GM21390 (cell line): ENCODE data around the gene PROB1.
"Not testable (repeated sequence)": the region's sequence is repeated elsewhere in the genome, so short reads cannot be mapped to it uniquely, and the experiment has no call there.

Experiments used
- ATAC-seq: cut with Tn5 transposase; IDR thresholded peaks from one replicate; pipeline ENCODE4 v1.9.1; 2021; ENCODE audit not compliant: unreplicated experiment

Gene PROB1

GRCh38 chr5:139392678-139393496, 2.0 kb downstream of the PROB1 start:
- ATAC-seq = peak; percentile 47

GRCh38 chr5:139392324-139392677, 2.6 kb downstream of the PROB1 start:
- ATAC-seq = peak; percentile 14

GRCh38 chr5:139391570-139392323, 3.2 kb downstream of the PROB1 start:
- ATAC-seq = no peak

GRCh38 chr5:139390639-139391569, 4.0 kb downstream of the PROB1 start:
- no peak for ATAC-seq

- peak; percentile 31 for ATAC-seq
These were observed 4.9 kb downstream of the PROB1 start, which contains the start of gene MZB1 for GRCh38 chr5:139389701-139390638. TSS of gene MZB1 (minus strand) at chr5:139389913. CDS start at chr5:139389856, 57 bp downstream.

- no peak for ATAC-seq
These were observed 6.6 kb downstream of the PROB1 start for GRCh38 chr5:139388198-139388821.

- ATAC-seq = no peak
These were observed 7.2 kb downstream of the PROB1 start for GRCh38 chr5:139387611-139388197.

GRCh38 chr5:139386956-139387355, 7.9 kb downstream of the PROB1 start:
- not testable (repeated sequence) for ATAC-seq

GRCh38 chr5:139386050-139386438, 8.9 kb downstream of the PROB1 start:
- no peak for ATAC-seq

- no peak for ATAC-seq
These were observed 9.5 kb downstream of the PROB1 start for GRCh38 chr5:139385061-139386049.

- no peak for ATAC-seq
These were observed 10.3 kb downstream of the PROB1 start for GRCh38 chr5:139384591-139385051.

GRCh38 chr5:139383993-139384590, 10.8 kb downstream of the PROB1 start:
- ATAC-seq = no peak

GRCh38 chr5:139383275-139383992, 11.5 kb downstream of the PROB1 start, which contains the start of gene SLC23A1:
TSS of gene SLC23A1 (minus strand) at chr5:139383297. CDS start at chr5:139383253, 44 bp downstream.
- no peak for ATAC-seq

- ATAC-seq = no peak
These were observed 12.1 kb downstream of the PROB1 start for GRCh38 chr5:139382807-139383206.

- ATAC-seq = no peak
These were observed 12.8 kb downstream of the PROB1 start for GRCh38 chr5:139381837-139382761.
